K562 (cell line): ENCODE results near the gene PIK3R4. TPM values are rescaled to one million over a fixed set of nuclear protein-coding genes. Genes with fewer than 3 reads are reported as not detected.

Experiments used
- ATAC-seq: fragments of 200-7000 bp; cut with Tn5 transposase; 3 replicates; pipeline ENCODE4 v1.9.1; 2020; ENCODE audit warnings: moderate library complexity
- BruUV-seq: library from RNA; stranded (reverse); fragments of 400-500 nt; replicated peaks from 2 replicates; lab custom pipeline; 2021; lab: Mats Ljungman, UMichigan
- CTCF ChIA-PET: fragments of 300-600 bp; formaldehyde crosslinking; extraction: SDS; loops from one replicate; lab custom pipeline; 2021; ENCODE audit warnings: low intra/inter-chr PET ratio; lab: Yijun Ruan, JAX
- POLR2A ChIA-PET: fragments of 300-600, 350-650 bp; sonication (Branson Sonifier 250); formaldehyde crosslinking; extraction: SDS; loops from one replicate; lab custom pipeline; 2021; ENCODE audit warnings: antibody characterized with exemption, inconsistent platforms; lab: Yijun Ruan, JAX
- DNase-seq, 4 experiments: peaks; one replicate each; pipeline versions ENCODE4 v3.0.0 to v3.0.0-alpha.2; 2011 to 2018; ENCODE audit warnings: low spot score in 3 of 4, mixed read lengths in 3 of 4; ENCODE audit errors: extremely low read depth in 1 of 4
- FAIRE-seq: peaks from 2 replicates; lab custom pipeline; 2011; peaks lifted over from hg19 to GRCh38; lab: Jason Lieb, UNC
- H2AFZ ChIP-seq: 2 replicates; pipeline ENCODE4 v1.6.0; 2011; ENCODE audit warnings: low read depth, low read length, control low read depth, inconsistent platforms
- H3K27ac ChIP-seq: fragments of 200-600 bp; 3 replicates; pipeline ENCODE4 v1.8.0; 2011; ENCODE audit warnings: low read depth, mild to moderate bottlenecking, control low read depth, inconsistent platforms, low read length, moderate library complexity, mixed read lengths; ENCODE audit errors: extremely low read depth
- H3K27me3 ChIP-seq, 2 experiments: fragments of 300-600 bp in 1 of 2; 2 replicates in 1 of 2; 3 replicates in 1 of 2; pipeline versions ENCODE4 v1.6.0 to v1.8.0; 2011; ENCODE audit warnings: inconsistent platforms in 2 of 2, low read length in 2 of 2, mild to moderate bottlenecking in 1 of 2, mixed read lengths in 1 of 2, moderate library complexity in 1 of 2; ENCODE audit not compliant: control insufficient read depth in 2 of 2, insufficient read depth in 2 of 2
- H3K36me3 ChIP-seq: fragments of 300-600 bp; 3 replicates; pipeline ENCODE4 v1.8.0; 2011; ENCODE audit warnings: mild to moderate bottlenecking, low read length, inconsistent platforms; ENCODE audit not compliant: control insufficient read depth, insufficient read depth
- H3K4me1 ChIP-seq, 2 experiments: fragments of 200-600 bp in 1 of 2; replicated peaks in 1 of 2; 2 replicates in 1 of 2; 3 replicates in 1 of 2; pipeline versions ENCODE4 v1.5.1 to v1.8.0; 2011; ENCODE audit warnings: inconsistent platforms in 2 of 2, low read length in 2 of 2, mild to moderate bottlenecking in 1 of 2, mixed read lengths in 1 of 2, moderate library complexity in 1 of 2; ENCODE audit not compliant: control insufficient read depth in 2 of 2, insufficient read depth in 2 of 2
- H3K4me2 ChIP-seq: 2 replicates; pipeline ENCODE4 v1.6.1; 2011; ENCODE audit warnings: low read length, control low read depth, inconsistent platforms, mixed read lengths; ENCODE audit not compliant: insufficient read depth
- H3K4me3 ChIP-seq: fragments of 200-600 bp; sonication (generic), shearing (Covaris generic); 2 replicates; pipeline ENCODE4 v1.5.1; 2016; ENCODE audit warnings: control low read depth, inconsistent platforms
- H3K79me2 ChIP-seq: fragments of 200-600 bp; 3 replicates; pipeline ENCODE4 v1.8.0; 2011; ENCODE audit warnings: low read length, inconsistent platforms; ENCODE audit not compliant: control insufficient read depth, insufficient read depth
- H3K9ac ChIP-seq, 2 experiments: 2 replicates each; pipeline versions ENCODE4 v1.6.0 to v1.6.1; 2011; ENCODE audit warnings: low read depth in 2 of 2, low read length in 2 of 2, control low read depth in 1 of 2, inconsistent platforms in 1 of 2, mild to moderate bottlenecking in 1 of 2, mixed read lengths in 1 of 2; ENCODE audit not compliant: insufficient read depth in 1 of 2
- H3K9me1 ChIP-seq: one replicate; pipeline ENCODE4 v1.6.0; 2011; ENCODE audit warnings: inconsistent platforms, mild to moderate bottlenecking, low read length, moderate library complexity; ENCODE audit not compliant: control insufficient read depth, insufficient read depth
- H3K9me3 ChIP-seq: replicated peaks from 2 replicates; pipeline ENCODE4 v1.5.1; 2011; ENCODE audit warnings: low read depth, low read length, inconsistent platforms; ENCODE audit not compliant: control insufficient read depth, insufficient read depth
- H4K20me1 ChIP-seq: replicated peaks from 2 replicates; pipeline ENCODE4 v1.6.1; 2011; ENCODE audit warnings: low read length, inconsistent platforms, mixed read lengths; ENCODE audit not compliant: control insufficient read depth, insufficient read depth
- CBFA2T3 ChIP-seq: fragments of 450-650 bp; IDR thresholded peaks from 2 replicates; pipeline ENCODE4 v1.6.1; 2017
- MEIS2 ChIP-seq: fragments of 450-650 bp; IDR thresholded peaks from 2 replicates; pipeline ENCODE4 v1.6.1; 2014; ENCODE audit warnings: mild to moderate bottlenecking; ENCODE audit not compliant: partially characterized antibody
- SAFB2 ChIP-seq: fragments of 200-400 bp; formaldehyde crosslinking; IDR thresholded peaks from 2 replicates; pipeline ENCODE4 v1.6.1; 2018; ENCODE audit warnings: borderline replicate concordance, low read length, low read depth, moderate library complexity; ENCODE audit not compliant: severe bottlenecking
- TCF7L2 ChIP-seq: fragments of 150-350 bp; IDR thresholded peaks from 2 replicates; pipeline ENCODE4 v1.6.1; 2016; ENCODE audit warnings: low read depth, mild to moderate bottlenecking, low read length, moderate library complexity
- WGBS: fragments of 100-300 bp; shearing (Covaris generic); methylation state at CpG from one replicate; pipeline ENCODE4 v1.1.6; 2016; ENCODE audit warnings: low coverage, mixed read lengths; ENCODE audit not compliant: insufficient coverage; ENCODE audit errors: missing lambda C conversion rate; 5-methylcytosine and 5-hydroxymethylcytosine counted together
- in situ Hi-C: fragments of 300-500 bp; cut with MboI; formaldehyde crosslinking; loops from 4 replicates; pipeline ENCODE4 v1.15.0; 2018; ENCODE audit warnings: inconsistent platforms, mixed read lengths
- intact Hi-C: fragments of 100-400 bp; cut with micrococcal nuclease; formaldehyde crosslinking; loops from 2 replicates; pipeline ENCODE4 v1.14.2; 2022
- polyA plus RNA-seq, 8 experiments: library from polyadenylated mRNA; depleted of rRNA in 4 of 8; stranded (reverse) in 5 of 8; unstranded in 3 of 8; fragments of >200 nt; fragmentation: Nextera tagmentation in 2 of 8; fragmentation: Illumina TruSeq in 1 of 8; extraction: Ambion mirVana in 2 of 8; extraction: Trizol in 1 of 8; gene quantifications; 2 replicates each; pipeline versions ENCODE4 v1.2.1 to v1.2.3, GENCODE V29; 2011 to 2014; ENCODE audit warnings: inconsistent platforms in 1 of 8, missing spikeins in 1 of 8
- total RNA-seq, 7 experiments: library from RNA; depleted of rRNA in 6 of 7; stranded (reverse); fragments of >200 nt in 6 of 7; fragmentation: Illumina TruSeq in 2 of 7; extraction: Trizol in 2 of 7; gene quantifications; 2 replicates each; pipeline versions ENCODE4 v1.2.1 to v1.2.3, GENCODE V29; 2011 to 2021; ENCODE audit warnings: low replicate concordance in 1 of 7
- TF ChIP-seq, protein P1 (sequence below): fragments of 450-650 bp; IDR thresholded peaks from 2 replicates; pipeline ENCODE4 v1.6.1; 2016; ENCODE audit warnings: low read depth, mild to moderate bottlenecking, moderate library complexity
- TF ChIP-seq, protein P2 (sequence below): fragments of 450-650 bp; IDR thresholded peaks from 2 replicates; pipeline ENCODE4 v1.6.1; 2016
- TF ChIP-seq, protein P3 (sequence below), 2 experiments: IDR thresholded peaks in 1 of 2; conservative IDR thresholded peaks in 1 of 2; 2 replicates each; pipeline ENCODE4 v1.6.1; 2016; ENCODE audit warnings: low read depth in 2 of 2, mild to moderate bottlenecking in 1 of 2, missing compliant biosample characterization in 1 of 2, missing genetic modification characterization in 1 of 2, moderate library complexity in 1 of 2

PIK3R4 gene
- total and polyA plus RNA-seq, 9 of the 15 experiments (the other 6 are each of a cell fraction or from before 2014, with no cell fraction given), result 20.6 to 45.8 (median 26.0) TPM

DNA sequence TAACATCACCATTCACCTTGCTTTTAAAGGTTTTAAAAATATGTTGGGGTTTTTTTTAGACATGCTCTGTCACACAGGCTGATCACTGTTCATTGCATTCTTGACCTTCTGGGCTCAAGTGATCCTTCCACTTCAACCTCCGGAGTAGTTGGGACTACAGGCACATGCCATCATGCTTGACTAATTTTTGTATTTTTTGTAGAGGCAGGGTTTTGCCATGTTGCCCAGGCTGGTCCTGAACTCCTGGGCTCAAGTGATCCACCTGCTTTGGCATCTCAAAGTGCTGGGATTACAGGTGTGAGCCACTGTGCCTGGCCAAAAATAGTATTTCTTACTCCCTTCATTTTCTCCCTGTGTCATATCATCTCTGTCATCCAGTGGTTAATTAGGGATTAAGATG is 101.4 kb downstream of the PIK3R4 start (continued):
- TF ChIP-seq TCF7L2, result no peak
- TF ChIP-seq, all 486 proteins: peak for 0

DNA sequence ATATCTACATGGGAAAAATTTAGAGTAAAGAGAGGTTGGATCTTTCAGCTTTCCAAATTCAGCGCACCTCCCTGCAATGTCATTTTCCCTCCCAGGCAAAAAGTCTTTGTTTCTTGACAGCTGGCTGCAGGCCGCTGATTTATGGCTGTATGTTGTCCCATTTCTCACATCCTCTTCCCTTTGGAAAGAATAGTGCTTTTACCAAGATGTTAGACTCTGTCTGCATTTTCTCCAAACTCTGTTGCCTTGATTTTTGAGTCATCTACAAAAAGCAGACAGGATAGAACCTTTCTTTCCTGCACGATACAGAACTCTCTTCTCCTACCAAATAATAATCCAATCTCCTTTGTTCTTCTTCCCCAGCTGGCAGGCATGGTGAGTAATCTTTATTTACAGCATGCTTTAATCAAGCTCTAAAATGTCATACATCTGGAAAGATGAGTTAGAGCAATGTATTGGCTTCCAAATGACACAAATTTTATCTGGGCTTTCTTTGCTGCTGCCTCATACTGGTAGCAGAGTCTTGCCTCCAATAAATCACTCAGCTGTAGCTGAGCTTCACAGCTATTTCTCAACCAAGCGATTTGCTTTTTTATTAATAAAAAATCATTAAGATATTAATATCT is 101.9 kb downstream of the PIK3R4 start:
- DNase-seq, result no peak
- no peaks in the 10 kb centered on the region for H3K9me1 ChIP-seq
- no peaks in the 10 kb centered on the region for H3K36me3 ChIP-seq
- TF ChIP-seq SAFB2, result no peak
- TF ChIP-seq, protein P1, sequence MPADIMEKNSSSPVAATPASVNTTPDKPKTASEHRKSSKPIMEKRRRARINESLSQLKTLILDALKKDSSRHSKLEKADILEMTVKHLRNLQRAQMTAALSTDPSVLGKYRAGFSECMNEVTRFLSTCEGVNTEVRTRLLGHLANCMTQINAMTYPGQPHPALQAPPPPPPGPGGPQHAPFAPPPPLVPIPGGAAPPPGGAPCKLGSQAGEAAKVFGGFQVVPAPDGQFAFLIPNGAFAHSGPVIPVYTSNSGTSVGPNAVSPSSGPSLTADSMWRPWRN, result peak; percentile 83
- TF ChIP-seq, protein P2, sequence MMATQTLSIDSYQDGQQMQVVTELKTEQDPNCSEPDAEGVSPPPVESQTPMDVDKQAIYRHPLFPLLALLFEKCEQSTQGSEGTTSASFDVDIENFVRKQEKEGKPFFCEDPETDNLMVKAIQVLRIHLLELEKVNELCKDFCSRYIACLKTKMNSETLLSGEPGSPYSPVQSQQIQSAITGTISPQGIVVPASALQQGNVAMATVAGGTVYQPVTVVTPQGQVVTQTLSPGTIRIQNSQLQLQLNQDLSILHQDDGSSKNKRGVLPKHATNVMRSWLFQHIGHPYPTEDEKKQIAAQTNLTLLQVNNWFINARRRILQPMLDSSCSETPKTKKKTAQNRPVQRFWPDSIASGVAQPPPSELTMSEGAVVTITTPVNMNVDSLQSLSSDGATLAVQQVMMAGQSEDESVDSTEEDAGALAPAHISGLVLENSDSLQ, result peak; percentile 69
- peak; percentile 85 for TF ChIP-seq MEIS2
- TF ChIP-seq, protein P3, sequence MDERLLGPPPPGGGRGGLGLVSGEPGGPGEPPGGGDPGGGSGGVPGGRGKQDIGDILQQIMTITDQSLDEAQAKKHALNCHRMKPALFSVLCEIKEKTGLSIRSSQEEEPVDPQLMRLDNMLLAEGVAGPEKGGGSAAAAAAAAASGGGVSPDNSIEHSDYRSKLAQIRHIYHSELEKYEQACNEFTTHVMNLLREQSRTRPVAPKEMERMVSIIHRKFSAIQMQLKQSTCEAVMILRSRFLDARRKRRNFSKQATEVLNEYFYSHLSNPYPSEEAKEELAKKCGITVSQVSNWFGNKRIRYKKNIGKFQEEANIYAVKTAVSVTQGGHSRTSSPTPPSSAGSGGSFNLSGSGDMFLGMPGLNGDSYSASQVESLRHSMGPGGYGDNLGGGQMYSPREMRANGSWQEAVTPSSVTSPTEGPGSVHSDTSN (CRISPR knock-in tag; IDR thresholded peaks at IDR 0.05; ENCODE audit: low read depth), result no peak
- TF ChIP-seq, protein P3 (tag; conservative IDR thresholded peaks at IDR 0.05; ENCODE audit: low read depth), result peak; percentile 61
- peak; percentile 39; the same call in 1 of the 2 replicates for TF ChIP-seq CBFA2T3
- no peak overlapping the region for H3K9ac ChIP-seq
- H3K79me2 ChIP-seq, result no peaks in the 10 kb centered on the region
- no peak overlapping the region for H3K4me3 ChIP-seq
- no peaks in the 10 kb centered on the region for H3K9me3 ChIP-seq
- intact Hi-C loops (no loop called here), in situ Hi-C loops (no loop called here)
- H3K4me1 ChIP-seq, result no peaks in the 10 kb centered on the region; a peak in 1 of 5 replicates
- no peak for FAIRE-seq
- H3K4me2 ChIP-seq, result no peak overlapping the region
- CTCF ChIA-PET, result no interaction called here
- POLR2A ChIA-PET, result interaction anchor here (0.6 to 0.8 kb wide), 2 partner anchors 9 to 504 kb away, joined by 3 read pairs; no protein-coding TSS in a partner anchor
- no peak overlapping the region for H2AFZ ChIP-seq
- WGBS, result 2% methylated on average over 4 of the region's 4 CpGs
- BruUV-seq, result no TSS peak
- peaks cover 2 to 11% of the 10 kb centered on the region in 2 experiments; a peak in 4 of 5 replicates for H3K27me3 ChIP-seq
- ATAC-seq, result no peak
- no peak overlapping the region for H3K27ac ChIP-seq
- no peaks in the 10 kb centered on the region for H4K20me1 ChIP-seq
